Measurements from ENCODE around the gene GLRX5.

Gene GLRX5

DNA sequence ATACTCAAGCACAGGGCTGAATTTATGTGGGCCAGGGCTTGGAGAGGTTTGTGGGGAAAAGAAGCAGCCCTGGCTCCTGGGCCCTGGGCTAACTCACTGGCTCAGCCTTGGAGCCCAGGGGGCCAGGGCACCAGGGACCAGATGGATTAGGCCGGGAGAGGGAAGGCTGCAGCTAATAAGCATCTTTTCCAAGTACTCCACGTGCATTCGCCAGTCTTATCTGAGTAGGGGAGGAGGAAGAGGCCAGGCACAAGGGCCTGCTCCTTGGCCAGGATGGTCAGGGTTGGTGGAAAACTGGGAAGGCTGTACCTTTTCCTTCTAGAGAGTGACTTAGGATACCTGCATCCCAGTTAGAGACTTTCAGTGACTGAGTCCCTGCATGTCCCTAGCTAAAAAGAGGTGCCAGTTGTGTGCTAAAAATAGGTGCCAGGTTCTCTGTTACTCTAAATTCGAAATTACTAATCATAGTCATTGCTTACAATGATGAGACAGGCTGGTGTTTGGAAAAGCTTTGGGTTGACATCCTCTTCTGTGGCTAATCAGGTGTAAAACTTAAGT, 1.3 kb downstream of the GLRX5 start:
- DNase-seq (ENCODE audit: low spot score): no peak

DNA sequence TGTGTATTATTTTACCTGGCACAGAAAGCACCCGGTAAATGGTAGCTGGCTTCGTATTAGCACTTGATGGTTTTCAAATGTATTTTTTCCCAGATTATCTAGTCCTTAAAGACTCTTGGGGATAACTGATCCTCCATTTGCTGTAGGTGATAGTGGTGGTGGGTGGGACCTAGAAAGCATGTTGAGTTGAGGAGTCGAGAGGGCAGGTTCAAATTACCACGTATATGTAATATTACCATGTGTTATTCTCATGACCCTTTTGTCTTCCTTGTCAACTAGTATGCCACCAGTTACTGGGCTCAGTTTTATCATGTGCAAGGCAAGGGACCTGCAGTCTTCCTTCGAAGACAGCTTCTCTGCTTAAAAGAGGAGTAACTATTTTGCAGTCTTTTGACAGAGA, 1.8 kb downstream of the GLRX5 start:
- no peak for DNase-seq (ENCODE audit: low spot score)

DNA sequence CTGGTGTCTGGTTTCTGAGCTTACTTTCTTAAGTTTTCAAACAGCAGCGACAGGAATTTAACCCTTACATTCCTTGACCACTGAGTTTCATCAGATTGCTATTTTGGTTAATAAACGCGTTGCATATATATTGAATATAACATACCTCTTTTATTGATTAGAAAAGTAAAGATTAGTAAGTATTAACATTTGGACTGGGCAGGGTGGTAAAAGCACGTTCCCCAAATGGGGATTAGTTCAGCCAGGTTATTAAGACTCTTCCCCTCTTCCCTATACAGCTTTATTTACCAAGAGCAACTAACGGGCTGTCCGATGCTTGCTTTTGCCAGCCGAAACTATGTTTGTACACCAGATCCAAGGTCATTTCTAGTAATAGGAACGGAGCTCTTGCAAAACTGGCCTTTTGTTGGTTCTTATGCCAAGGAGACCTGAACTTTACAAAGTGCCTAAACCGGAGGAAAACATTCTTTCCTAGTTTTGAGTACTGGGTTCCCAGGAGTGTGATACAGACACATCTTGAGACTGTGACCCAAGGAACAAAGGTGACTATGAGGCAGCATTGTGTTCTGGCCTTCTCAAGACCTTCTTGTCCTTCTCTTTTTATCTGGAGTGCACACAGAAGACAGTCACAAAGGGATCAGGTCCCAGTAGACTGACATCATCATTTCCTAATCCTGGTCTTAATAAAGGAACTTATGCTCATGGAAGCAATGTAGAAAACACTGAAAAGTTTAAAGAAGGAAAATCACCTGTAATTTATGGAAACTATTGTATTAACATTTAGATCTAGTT, 2.6 kb downstream of the GLRX5 start:
- DNase-seq (ENCODE audit: low spot score): no peak

DNA sequence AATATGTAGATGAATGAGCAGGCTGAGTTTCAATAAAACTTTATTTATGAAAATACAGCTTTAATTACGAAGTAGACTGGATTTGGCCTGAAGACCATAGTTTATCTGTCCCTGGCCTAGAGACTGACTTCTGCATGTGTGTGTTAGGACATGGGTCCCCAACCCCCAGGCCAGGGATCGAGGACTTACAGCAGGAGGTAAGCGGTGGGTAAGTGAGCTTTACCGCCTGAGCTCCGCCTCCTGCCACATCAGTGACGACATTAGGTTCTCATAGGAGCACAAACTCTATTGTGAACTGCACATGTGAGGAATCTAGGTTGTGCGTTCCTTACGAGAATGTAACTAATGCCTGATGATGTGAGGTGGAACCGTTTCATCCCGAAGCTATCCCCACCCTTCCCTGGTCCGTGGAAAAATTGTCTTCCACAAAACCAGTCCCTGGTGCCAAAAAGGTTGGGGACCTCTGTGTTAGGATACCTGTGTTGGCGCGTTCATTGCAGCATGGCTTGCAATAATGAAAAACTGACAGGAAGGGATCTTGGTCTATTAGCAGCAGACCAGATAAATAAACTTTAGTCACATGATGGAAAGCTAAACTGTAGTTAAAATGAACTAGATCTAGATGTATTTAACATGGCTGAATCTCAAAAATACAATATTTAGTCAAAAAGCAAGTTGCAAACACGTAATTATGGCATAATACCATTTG, 4.1 kb downstream of the GLRX5 start:
- no peak for DNase-seq (ENCODE audit: low spot score)

DNA sequence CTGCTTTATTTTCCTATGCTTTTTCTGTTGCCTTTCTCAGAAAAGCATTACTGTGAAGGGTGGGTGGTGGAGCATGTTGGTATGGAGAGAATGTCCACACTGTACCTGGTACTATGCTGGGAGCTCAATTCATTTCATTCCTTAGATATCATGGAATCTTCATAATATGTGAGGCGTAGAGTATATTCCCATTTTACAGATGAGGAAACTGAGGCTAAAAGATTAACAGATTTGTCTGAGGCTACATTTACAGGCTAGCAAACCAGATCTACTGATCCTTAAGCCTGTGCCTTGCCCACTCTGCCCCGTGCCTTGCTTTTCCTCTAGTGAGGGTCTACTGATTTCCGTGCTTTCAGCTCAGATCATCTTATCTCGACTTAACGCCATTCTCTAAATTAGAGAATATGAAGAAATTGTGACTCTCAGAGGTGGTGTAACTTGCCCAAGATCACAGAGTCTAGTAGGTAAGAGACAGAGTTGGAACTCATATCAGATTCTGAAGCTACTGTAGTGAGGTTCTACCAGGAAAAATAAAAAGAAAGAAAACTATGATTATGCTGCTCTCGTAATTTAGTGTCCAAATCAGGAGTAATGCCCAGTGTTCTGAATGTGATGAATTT, 5.5 kb downstream of the GLRX5 start:
- no peak for DNase-seq (ENCODE audit: low spot score)

DNA sequence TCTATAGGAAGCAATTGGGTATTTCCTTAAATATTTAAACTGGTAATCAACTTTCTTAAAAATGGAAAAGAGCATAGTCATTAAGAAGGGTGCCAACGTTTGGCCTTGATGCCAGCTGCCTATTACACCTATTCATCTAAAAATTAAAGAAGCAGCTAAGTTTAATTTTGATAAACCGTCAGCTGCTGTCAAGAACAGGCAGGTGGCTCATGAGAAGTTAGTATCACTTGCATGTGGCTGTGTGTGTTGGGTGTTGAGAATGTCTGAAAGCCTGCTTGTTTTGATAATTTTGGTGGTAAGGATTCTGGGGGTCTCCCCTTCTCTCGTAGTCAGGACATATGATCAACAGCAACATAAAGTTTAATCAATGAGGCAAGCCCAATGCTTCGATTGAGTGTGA, 6.5 kb downstream of the GLRX5 start:
- no peak for DNase-seq (ENCODE audit: low spot score)

DNA sequence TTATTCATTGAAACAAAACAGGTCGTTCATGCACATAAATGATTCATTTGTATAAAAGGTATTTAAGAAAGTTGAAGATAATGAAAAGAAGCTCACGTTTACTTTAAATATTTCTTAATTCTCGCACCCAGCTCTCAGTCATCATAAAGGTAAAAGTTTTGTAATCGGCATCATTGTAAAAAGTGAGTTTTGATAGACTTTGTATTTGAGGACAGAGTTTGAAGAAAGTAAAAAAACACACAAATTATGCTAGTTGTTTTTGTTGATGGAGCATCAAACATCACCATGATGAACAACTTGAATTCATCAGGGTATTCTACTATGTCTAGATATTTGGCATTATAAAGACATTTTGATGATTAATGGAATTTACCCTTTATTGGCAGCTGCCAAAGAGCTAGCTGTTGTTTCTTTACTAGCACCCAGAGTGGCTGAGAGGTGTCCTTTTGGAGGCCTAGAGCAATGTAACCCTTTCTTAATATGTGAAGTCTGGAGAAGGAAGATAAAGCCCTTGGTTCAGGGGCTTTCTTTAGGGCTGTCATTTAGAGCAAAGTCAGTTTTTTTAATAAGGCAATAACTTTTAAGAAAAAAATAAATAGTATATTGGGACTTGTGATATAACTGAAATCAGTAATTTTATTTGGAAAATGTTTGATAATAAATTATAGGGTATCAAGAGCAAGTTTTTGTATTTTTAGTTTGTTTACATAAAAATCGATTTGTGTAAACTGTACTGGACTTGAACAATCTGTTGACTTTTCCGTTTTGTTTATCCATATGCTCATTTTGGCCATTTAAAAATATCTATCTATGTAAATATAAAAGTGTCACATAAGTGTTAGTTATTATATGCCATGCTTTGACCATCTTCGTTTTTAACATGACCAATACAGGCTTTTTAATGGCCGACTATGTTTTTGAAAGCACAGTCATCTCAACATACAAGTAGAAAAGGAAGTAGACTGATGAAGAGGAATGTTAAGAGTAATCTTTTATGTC, 7.4 kb downstream of the GLRX5 start:
- DNase-seq (ENCODE audit: low spot score): no peak

DNA sequence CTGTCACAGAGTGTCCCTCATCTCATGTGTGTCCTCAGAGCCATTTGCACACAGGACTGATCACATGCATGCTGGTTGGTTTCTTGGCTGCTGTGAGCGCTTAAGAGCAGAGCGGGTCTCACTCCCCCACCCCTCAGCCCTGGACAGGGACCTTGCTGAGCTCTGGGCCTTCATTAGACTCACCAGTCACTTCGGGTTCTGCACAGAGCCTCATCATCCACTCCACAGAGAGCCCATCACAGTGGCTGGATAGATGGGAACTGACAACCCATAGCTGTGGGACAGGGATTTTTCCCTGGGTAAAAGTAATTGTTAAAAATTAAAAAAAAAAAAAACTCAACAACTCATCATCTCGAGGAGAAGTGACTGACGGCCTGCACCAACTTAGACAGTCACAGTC, 8.2 kb downstream of the GLRX5 start:
- no peak for DNase-seq (ENCODE audit: low spot score)

DNA sequence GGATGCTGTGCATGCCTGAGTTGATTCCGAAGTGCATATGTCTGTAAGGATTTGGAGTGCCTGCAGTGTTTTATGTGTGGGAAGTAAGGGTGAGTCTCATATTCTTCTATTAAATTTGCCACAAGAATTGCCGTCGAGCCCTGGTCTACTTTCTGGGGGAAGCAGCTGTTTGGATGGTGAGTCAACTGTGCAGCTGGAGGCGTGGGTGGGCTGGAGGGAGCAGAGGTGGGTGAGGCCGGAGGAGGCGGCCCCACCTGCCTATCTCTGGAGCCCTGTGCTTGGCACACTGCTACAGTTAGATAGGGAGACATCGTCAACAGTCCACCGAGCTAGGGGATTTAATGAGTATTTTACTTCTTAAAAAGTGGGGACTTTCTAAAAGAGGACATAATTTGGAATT, 9.7 kb downstream of the GLRX5 start:
- DNase-seq (ENCODE audit: low spot score): no peak

DNA sequence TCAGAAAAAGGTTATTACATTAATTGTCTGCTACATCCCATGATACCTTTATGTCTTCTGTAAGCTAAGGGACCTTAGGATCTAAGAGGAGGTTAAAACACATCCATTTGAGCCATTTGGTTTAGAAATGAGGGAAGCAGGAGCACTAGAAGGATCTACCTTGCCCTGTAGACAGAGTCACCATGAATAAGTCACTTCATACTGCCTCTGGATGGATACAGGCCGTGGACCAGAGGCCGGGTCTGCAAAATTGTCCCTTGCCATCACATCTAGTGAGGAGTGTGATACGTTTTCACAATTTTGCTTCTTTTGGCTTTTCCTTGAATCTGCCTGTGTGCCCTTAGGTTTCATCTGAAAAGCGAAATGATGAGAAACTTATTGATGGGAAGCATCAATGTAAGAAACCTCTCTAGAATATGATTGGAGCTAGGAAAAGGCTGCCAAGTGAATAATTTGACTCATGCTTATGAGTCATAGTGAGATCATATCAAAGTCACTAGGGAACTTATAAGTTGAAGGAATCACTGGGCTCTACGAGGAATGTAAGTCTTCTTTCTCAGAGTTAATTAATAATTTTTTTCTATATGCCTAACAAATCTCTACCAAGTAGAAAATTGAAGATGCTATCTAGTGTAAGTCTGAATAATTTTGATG, 10.8 kb downstream of the GLRX5 start:
- DNase-seq (ENCODE audit: low spot score): peak; percentile 74

DNA sequence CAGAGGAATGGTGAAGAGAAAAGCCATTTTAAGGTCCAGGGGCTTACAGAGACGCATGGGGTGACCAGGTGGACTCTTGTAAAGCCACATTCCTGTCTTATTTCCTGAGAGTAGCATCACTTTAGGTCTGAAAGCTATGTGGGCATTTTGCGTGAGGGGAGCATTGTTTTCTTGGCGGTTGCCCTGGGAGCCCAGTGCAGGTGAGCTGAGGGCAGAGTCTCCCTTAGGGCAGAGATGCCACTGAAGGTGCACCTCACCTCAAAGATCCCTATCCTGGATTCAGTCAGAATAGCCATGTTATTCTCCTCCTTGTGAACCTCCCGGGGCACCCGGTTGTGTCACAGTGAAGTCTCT, 12.4 kb downstream of the GLRX5 start:
- DNase-seq (ENCODE audit: low spot score): no peak

DNA sequence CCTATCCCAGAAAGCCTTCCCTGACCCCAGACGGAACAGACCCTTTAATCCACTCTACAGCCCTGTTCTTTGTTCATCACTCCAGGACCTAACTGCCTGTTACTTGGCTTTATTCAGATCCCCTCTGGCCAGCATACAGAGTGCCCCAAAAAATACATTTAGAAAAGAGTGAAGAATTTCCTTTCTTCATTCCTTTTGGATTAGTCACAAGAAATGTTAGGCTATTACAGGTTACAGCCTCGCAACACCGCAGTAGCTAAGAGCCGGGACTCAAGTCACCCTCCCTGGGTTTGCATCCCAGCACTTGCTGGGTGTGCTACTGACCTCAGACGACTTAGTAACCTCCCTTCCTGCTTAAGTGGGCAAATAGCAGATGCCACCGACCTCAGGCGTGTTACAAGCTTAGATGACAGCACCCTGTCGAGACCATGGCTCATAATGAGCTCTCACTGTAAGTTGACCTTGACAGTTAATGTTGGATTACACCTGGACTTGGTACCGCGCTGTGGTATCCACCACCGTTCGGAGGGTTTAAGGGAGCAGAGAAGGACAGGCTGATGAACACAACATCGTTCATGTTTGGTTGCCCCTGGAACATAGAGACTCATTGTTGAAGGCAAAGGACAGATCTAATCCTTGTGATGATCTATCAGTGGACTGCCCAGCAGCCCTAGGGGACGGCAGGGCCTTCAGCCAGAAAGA, 12.9 kb downstream of the GLRX5 start:
- DNase-seq (ENCODE audit: low spot score): peak; percentile 16

DNA sequence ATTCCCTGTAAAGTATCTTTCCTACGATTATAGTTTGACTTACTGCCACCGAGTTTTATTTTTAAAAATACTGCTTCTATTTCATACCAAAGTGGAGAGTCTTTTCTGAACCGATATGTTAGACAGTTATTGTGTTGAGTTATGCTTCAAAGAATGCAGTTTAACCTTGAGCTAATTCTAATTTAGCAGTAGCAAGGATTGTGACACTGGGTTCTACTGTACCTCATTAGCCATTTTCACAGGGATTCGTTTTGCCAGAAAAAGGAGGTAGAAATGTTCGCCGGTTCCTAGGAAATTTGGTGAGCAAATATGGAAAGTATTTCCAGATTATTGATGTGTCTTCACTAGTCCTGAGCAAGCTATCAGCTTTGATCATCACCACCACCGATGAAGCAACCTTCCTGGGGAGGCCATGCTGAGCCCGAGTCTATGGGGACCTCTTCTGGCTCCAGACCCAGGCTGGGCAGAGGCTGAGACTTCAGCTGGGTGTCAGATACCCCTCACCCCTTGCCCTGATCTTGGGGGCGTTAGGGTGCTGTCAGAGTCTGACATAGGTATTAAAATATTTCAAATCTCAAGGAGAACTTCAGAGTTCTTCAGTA, 13.6 kb downstream of the GLRX5 start:
- no peak for DNase-seq (ENCODE audit: low spot score)

DNA sequence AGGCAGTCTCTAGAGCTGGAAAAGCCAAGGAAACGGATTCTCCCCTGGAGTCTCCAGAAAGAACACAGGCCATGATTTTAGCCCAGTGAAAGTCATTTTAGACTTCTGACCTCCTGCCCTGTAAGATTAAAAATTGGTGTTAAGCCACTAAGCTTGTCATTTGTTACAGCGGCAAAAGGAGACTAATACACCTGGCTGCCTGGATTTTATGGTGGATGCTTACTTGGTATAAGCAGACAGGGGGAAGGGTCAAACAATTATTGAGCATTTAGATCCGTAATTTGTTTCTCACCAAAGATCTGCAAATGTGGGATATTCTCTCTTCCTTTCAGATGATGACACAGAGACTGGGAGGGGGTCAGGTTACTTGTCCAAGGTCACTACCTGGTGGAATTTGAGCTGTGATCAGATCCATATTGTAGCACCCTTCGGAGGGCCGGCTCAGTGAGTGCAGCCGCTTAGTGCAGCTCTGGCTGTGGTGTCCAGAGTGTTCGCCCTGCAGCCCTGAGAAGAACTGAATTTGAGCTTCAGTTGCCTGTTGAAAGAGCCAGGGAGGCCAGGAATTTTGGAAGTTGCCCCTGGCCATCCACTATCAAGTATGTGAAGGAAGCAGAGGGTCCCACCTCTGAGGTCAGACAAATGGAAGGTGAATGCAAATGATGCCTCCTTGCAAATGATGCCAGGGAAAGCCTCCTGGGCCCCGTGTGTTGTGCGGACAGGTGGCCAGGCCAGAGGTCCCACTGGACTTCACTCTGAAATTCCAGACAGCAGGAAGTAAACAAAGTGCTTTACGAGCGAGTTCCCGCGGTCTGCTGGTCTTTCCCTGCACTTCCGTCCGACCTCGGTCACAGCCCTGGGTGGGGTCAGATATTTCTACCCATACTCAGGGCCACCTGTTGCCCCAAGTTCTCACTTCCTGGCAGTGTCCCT, 15.1 kb downstream of the GLRX5 start:
- DNase-seq (ENCODE audit: low spot score): no peak

DNA sequence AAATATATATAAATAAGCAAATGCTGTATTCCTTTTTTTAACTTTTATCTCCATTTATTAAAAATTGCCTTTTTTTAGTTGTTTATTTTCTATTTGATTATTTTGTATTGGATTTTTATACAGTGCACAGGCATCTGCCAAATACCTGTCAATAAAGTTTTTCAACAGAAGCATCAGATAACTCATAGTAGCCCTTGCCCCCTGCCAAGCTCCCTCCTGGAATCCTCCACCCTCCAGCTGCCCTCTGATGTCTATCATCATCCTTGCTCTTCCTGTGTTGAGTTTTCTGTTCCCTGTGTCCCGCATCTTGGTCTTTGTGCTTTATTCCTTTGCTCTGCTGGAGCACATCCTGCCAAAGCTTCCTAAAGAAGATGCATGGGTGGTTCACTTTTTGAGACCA, 16.6 kb downstream of the GLRX5 start:
- DNase-seq (ENCODE audit: low spot score): no peak

DNA sequence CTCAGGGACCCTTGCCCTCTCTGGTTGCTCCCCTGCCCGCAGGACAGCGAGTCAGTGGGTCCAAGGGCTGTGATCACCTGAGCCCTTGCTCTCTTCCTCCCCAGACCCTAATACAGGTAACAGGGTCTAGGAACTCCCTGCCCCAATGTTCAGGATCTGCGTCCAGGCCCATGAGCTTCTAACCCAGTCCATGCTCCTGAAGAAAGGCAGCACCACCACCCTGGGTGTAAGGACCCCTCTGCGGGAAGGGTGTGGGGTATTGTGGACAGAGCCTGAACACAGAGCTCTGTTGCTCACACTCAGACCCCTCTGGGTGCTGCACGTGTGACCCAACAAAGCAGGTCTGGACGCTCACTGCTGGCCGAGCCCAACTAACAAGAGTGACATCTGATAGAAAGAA, 18.3 kb downstream of the GLRX5 start:
- no peak for DNase-seq (ENCODE audit: low spot score)

DNA sequence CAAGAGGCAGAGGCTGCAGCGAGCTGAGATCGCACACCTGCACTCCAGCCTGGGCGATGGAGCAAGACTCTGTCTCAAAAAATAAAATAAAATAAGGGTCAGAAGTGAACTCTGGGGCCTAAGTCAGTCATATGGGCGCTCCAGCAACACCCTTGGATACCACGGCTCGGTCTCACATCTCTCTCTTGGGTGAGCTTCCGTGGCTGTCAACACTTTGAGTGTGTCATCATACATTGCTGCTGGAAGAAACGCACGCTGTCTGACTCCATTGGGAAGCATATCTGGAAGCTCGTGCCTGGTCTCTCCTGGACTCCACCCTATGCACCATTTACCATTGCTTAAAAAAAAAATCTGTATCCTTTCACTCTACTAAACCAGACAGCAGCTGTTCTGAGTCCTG, 20.2 kb downstream of the GLRX5 start:
- DNase-seq (ENCODE audit: low spot score): no peak

DNA sequence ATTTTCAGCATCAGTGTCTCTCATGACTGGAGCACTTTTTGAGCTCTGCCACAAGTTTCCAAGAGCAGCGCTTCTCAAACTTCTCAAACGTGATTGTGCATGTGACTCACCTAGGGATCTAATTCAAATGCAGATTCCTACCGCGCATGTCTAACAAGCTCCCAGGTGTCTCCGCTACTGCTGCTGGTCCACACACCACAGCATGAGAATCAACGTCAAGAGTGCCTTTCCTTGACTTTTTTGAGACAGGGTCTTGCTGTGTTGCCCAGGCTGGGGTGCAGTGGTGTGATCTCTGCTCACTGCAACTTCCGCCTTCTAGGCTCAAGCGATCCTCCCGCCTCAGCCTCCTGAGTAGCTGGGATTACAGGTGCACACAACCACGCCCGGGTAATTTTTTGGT, 22.4 kb downstream of the GLRX5 start:
- no peak for DNase-seq (ENCODE audit: low spot score)

DNA sequence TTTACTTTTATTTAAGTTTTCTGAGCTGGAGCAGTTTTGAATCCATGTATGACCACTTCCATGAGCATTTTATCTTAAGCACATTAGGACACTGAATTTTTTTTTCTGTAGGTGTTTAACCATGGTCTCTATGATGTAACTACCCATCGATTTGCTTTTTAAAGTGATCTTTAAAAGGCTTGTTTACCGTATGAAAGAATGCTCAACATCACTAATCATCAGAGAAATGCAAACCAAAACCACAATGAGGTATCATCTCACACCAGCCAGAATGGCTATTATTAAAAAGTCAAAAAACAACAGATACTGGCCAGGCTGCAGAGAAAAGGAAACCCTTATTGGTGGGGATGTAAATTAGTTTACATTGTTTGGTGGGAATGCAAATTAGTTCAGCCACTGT, 23.0 kb downstream of the GLRX5 start:
- no peak for DNase-seq (ENCODE audit: low spot score)
